Prostate gland (tissue), 2 donors: ENCODE data around the gene CLN5.

ENCODE experiments used
- POLR2A ChIP-seq: fragments of 450-650 bp; IDR thresholded peaks from one replicate; pipeline ENCODE4 v1.6.1; 2016; ENCODE audit warnings: antibody characterized with exemption, mild to moderate bottlenecking
- TF ChIP-seq, protein P1 (sequence below), 4 experiments: fragments of 200-600 bp in 2 of 4; fragments of 450-650 bp in 2 of 4; sonication (generic) in 2 of 4; IDR thresholded peaks; 1 replicate in 3 of 4; 2 replicates in 1 of 4; pipeline ENCODE4 v1.5.1; 2016 to 2019; ENCODE audit warnings: antibody characterized with exemption in 4 of 4, mild to moderate bottlenecking in 2 of 4, moderate library complexity in 2 of 4

- TF ChIP-seq, protein P1, sequence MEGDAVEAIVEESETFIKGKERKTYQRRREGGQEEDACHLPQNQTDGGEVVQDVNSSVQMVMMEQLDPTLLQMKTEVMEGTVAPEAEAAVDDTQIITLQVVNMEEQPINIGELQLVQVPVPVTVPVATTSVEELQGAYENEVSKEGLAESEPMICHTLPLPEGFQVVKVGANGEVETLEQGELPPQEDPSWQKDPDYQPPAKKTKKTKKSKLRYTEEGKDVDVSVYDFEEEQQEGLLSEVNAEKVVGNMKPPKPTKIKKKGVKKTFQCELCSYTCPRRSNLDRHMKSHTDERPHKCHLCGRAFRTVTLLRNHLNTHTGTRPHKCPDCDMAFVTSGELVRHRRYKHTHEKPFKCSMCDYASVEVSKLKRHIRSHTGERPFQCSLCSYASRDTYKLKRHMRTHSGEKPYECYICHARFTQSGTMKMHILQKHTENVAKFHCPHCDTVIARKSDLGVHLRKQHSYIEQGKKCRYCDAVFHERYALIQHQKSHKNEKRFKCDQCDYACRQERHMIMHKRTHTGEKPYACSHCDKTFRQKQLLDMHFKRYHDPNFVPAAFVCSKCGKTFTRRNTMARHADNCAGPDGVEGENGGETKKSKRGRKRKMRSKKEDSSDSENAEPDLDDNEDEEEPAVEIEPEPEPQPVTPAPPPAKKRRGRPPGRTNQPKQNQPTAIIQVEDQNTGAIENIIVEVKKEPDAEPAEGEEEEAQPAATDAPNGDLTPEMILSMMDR (IDR thresholded peaks at IDR 0.05): no peak
- no peak for TF ChIP-seq POLR2A
Observed at GRCh38 chr13:77016888-77017623, 25.2 kb downstream of the CLN5 start.
